GM12875 (cell line): ENCODE measurements around the gene ADRA2C.

ENCODE experiments used
- H3K4me3 ChIP-seq: one replicate; pipeline ENCODE4 v1.5.1; 2011; ENCODE audit warnings: low read depth, low read length, control low read depth
- TF ChIP-seq, protein P1 (sequence below): IDR thresholded peaks from 2 replicates; pipeline ENCODE4 v1.5.1; 2011; ENCODE audit warnings: low read depth, mild to moderate bottlenecking, control low read depth, inconsistent platforms, low read length, moderate library complexity, borderline replicate concordance; ENCODE audit not compliant: insufficient read depth

Gene ADRA2C

DNA sequence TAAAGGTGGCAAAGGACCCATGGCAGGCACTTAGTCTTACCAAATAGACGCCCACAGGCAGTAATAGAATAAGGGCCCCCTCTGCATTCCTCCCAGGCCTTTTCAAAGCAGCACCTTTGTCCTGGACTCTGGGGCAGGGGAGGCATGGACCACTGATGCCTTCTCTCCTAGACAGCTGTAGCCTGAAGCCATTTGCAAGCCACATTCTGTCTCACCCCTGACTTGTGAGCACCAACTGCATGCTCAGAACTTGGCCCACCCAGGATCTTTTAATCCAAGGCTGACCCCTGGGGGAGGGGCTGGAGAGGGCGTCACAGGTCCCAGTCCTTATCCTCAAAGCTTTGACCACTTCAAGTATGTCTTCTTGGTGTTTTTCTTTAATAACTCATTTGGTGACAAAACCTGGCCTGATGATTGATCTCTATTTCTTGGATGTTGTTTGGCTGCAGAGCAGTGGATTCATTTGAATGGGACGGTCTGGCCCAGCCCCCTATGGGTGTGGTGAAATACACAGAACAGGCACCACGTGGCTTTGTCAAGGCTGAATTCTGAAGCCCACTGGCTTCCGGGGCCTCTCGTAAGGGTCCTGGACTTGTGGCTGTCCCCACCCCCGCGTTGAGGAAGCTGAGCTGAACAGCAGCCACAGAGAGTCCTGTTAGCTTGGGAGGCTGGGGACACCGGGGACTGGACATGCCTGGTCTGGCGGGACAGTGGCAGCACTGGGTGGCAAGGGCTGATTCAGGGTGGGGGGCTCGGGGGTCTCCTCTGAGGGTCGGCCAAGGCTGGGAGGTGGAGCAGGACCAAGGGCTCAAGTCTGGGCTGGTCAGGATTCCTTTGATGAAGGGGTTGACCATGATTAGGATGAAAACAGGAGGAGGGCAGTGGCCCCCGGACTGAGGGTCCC lies 36.6 kb downstream of the ADRA2C start:
- H3K4me3 ChIP-seq: no peak overlapping the region
- TF ChIP-seq, protein P1, sequence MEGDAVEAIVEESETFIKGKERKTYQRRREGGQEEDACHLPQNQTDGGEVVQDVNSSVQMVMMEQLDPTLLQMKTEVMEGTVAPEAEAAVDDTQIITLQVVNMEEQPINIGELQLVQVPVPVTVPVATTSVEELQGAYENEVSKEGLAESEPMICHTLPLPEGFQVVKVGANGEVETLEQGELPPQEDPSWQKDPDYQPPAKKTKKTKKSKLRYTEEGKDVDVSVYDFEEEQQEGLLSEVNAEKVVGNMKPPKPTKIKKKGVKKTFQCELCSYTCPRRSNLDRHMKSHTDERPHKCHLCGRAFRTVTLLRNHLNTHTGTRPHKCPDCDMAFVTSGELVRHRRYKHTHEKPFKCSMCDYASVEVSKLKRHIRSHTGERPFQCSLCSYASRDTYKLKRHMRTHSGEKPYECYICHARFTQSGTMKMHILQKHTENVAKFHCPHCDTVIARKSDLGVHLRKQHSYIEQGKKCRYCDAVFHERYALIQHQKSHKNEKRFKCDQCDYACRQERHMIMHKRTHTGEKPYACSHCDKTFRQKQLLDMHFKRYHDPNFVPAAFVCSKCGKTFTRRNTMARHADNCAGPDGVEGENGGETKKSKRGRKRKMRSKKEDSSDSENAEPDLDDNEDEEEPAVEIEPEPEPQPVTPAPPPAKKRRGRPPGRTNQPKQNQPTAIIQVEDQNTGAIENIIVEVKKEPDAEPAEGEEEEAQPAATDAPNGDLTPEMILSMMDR: no peak

DNA sequence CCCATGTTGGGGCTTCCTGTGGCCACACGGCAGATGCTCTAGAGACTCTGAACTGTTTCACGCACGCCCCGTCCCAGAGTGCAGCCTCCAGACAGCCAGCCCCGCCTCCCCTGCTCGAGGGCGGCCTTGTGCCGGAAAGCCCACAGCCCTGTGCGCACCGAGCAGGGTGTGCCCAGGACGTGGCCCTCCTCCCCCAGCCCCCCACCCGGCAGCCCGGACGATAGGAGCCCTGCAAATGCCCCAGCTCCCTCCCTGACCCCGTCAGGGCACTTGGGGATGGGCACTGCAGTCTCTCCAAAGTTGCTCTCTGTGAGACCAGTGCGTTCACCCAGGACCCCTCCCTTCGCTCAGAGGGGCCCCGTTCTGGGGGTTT lies 37.3 kb downstream of the ADRA2C start:
- TF ChIP-seq, protein P1: no peak
- no peak overlapping the region for H3K4me3 ChIP-seq

DNA sequence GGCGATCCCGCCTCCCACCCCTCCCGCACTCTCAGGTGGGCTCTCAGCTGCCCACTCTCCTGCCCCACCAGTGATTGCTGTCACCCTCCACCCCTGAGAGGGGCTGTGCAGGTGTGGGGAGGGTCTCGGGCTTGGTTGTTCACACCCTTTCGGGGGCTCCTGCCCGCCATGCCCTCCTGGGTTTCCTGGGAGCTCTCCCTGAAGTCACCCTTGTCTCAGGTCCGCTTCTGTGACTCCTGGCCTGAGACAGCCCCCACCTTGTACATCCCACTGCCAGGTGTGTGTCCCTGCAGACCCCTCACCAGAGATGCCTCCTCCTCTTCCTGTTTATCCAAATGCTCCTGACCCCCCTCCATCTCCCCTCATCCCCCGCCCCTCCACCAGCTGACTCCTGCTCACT lies 37.8 kb downstream of the ADRA2C start:
- TF ChIP-seq, protein P1: no peak
- no peak overlapping the region for H3K4me3 ChIP-seq

DNA sequence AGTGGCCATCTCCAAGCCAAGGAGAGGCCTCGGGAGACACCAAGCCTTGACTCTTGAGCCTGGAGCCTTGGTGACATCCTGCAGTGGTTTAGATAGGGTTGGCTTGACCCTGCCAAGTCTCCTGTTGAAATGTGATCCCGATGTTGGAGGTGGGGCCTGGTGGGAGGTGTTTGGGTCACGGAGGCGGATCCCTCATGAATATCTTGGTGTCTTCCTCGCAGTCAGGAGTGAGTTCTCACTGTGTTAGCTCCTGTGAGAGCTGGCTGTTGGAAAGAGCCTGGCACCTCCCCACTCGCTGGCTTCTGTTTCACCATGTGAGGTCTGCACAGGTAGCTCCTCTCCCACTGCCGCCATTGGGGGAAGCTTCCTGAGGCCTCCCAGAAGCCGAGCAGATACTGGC lies 38.8 kb downstream of the ADRA2C start:
- H3K4me3 ChIP-seq: no peak overlapping the region
- TF ChIP-seq, protein P1: no peak

DNA sequence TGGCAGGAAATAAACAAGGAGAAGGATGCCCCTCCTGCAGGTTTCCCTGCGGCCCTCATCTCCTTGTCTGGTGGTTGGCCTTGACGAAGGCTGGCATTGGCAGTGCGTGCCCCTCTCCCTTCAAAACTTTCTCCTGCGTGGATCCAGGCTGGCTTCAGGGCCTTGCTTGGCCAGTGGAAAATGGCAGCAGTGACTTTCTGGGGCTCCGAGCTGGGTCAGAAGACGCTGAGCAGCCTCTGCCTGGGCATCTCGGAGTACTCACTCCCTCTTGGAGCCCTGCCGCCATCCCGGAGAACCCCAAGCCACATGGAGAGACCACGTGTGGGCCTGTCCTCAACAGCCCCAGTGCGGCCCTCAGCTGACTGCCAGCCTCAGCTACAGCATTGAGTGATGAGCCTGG lies 39.5 kb downstream of the ADRA2C start:
- TF ChIP-seq, protein P1: no peak
- no peak overlapping the region for H3K4me3 ChIP-seq

DNA sequence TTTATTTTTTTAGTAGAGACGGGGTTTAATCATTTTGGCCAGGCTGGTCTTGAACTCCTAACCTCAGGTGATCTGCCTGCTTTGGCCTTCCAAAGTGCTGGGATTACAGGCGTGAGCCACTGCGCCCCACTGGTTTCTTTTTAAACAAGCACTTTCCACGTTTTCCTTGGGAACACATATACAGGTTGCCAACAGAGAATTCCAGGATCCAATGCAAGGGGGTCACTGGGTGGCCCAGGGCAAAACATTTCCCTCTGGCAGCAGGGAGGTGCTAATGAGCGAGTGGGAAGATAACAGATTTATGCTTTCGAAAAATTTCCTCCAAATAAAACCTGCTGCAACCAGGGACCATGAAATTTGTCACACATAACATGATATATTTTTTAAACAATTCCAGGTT lies 41.1 kb downstream of the ADRA2C start:
- no peak overlapping the region for H3K4me3 ChIP-seq
- TF ChIP-seq, protein P1: no peak
